Psoas muscle (tissue), 8 donors: ENCODE results near the gene FOXJ1. TPM values are rescaled to one million over a fixed set of nuclear protein-coding genes. Genes with fewer than 3 reads are reported as not detected.

Source experiments
- ATAC-seq, 4 donors: fragments of 200-7000 bp; cut with Tn5 transposase; one replicate each; pipeline ENCODE4 v1.9.1; 2020; ENCODE audit warnings: moderate library complexity in 3 of 4, mild to moderate bottlenecking in 2 of 4
- DNase-seq, 2 donors: peaks; one replicate each; pipeline ENCODE4 v3.0.0-alpha.2; 2020
- H3K27ac ChIP-seq: fragments of 200-600 bp; one replicate; pipeline ENCODE4 v1.8.0; 2022
- H3K27me3 ChIP-seq, 3 donors: fragments of 200-600 bp in 1 of 3; one replicate each; pipeline versions ENCODE4 v1.6.1 to v1.8.0; 2013 to 2022; ENCODE audit warnings: low read length in 2 of 3, mild to moderate bottlenecking in 2 of 3, moderate library complexity in 1 of 3; ENCODE audit not compliant: insufficient read depth in 3 of 3
- H3K36me3 ChIP-seq, 2 donors: fragments of 200-600 bp in 1 of 2; one replicate each; pipeline versions ENCODE4 v1.6.1 to v1.8.0; 2013 to 2022; ENCODE audit warnings: low read depth in 1 of 2, mild to moderate bottlenecking in 1 of 2, moderate library complexity in 1 of 2; ENCODE audit not compliant: insufficient read depth in 1 of 2
- H3K4me1 ChIP-seq: fragments of 200-600 bp; one replicate; pipeline ENCODE4 v1.8.0; 2022
- H3K4me3 ChIP-seq: fragments of 200-600 bp; one replicate; pipeline ENCODE4 v1.8.0; 2022; ENCODE audit warnings: mild to moderate bottlenecking
- H3K9me3 ChIP-seq: fragments of 200-600 bp; one replicate; pipeline ENCODE4 v1.8.0; 2022
- CTCF ChIP-seq: fragments of 200-600 bp; IDR thresholded peaks from one replicate; pipeline ENCODE4 v1.8.0; 2022; ENCODE audit warnings: antibody characterized with exemption
- WGBS, 3 donors: extraction: QIAGEN DNeasy Blood & Tissue Kit; methylation state at CpG; one replicate each; pipeline versions ENCODE4 v1.1.6 to v1.1.7; 2013; 5-methylcytosine and 5-hydroxymethylcytosine counted together
- intact Hi-C, 2 donors: fragments of 100-400 bp; cut with DNase I; formaldehyde crosslinking; loops; one replicate each; pipeline versions ENCODE4 v1.11.0 to v1.14.2; 2022
- polyA plus RNA-seq, 3 donors: library from polyadenylated mRNA; stranded (reverse); fragments of 200-250 nt; gene quantifications; one replicate each; pipeline ENCODE4 v1.2.3, GENCODE V29; 2013
- total RNA-seq, 4 donors: library from RNA; stranded (reverse); fragmentation: NEBNext Ultra II Directional in 2 of 4; extraction: Animal tissue kit (Norgen Biotek cat#: 25700) in 2 of 4; gene quantifications; one replicate each; pipeline versions ENCODE4 v1.2.1 to v1.2.4, GENCODE V29; 2021 to 2023
- donor health status: healthy with polysubstance abuse.
- donor health status: DM: no; HTN: no; CAD: no; lungs with moderate emphysema.
- donor health status: Bipolar disorder and iron deficiency.
- donor health status: healthy.
- donor health status: DM: yes; HTN: yes; CAD: no.
- donor health status: DM: no; HTN: no; CAD: no.
- donor health status: DM: no; HTN: no; CAD: no.
- donor health status: DM: yes; HTN: yes; CAD: no.

Gene FOXJ1
- total and polyA plus RNA-seq, 7 donors, result 0.07 to 0.15 (median 0.11) TPM; not detected in 2

- Histone ChIP-seq H3K9me3 (no peaks in the 10 kb centered on the region), H3K27me3 (no peaks in the 10 kb centered on the region), H3K36me3 (peaks cover 0 to 98% of the 10 kb centered on the region in 2 donors), H3K27ac (no peak overlapping the region), H3K4me3 (no peak overlapping the region), H3K4me1 (no peaks in the 10 kb centered on the region)
- no peak for ATAC-seq
- no peak for DNase-seq
- no peak for TF ChIP-seq CTCF
- intact Hi-C loops, result no loop called here
- WGBS, 3 donors, result 84 to 96% (median 85%) methylated on average over 11 of the region's 11 CpGs
These were observed 47.0 kb downstream of the FOXJ1 start for GRCh38 chr17:76094046-76094445.

- no peak for TF ChIP-seq CTCF
- no peak for ATAC-seq
- H3K4me1 ChIP-seq, result no peaks in the 10 kb centered on the region
- H3K27me3 ChIP-seq, result no peaks in the 10 kb centered on the region
- DNase-seq, result no peak
- peaks cover 2 to 98% of the 10 kb centered on the region in 2 donors for H3K36me3 ChIP-seq
- no peak overlapping the region for H3K27ac ChIP-seq
- 89 to 92% (median 91%) methylated on average over 20 of the region's 20 CpGs for whole genome bisulfite sequencing, 3 donors
- no peak overlapping the region for H3K4me3 ChIP-seq
- intact Hi-C loops, result no loop called here
- H3K9me3 ChIP-seq, result no peaks in the 10 kb centered on the region
These were observed 48.3 kb downstream of the FOXJ1 start for GRCh38 chr17:76092526-76093413.

- 72 to 80% (median 74%) methylated on average over 21 to 23 of the region's 23 CpGs for WGBS, 3 donors
- intact Hi-C loops, result no loop called here
- DNase-seq, result no peak
- H3K27ac ChIP-seq, result no peak overlapping the region
- H3K9me3 ChIP-seq, result no peaks in the 10 kb centered on the region
- no peaks in the 10 kb centered on the region for H3K4me1 ChIP-seq
- H3K4me3 ChIP-seq, result no peak overlapping the region
- H3K36me3 ChIP-seq, result peaks cover 5 to 98% of the 10 kb centered on the region in 2 donors
- H3K27me3 ChIP-seq, result no peaks in the 10 kb centered on the region
- ATAC-seq, result no peak
- TF ChIP-seq CTCF, result no peak
These were observed 49.3 kb downstream of the FOXJ1 start for GRCh38 chr17:76091526-76092286.

GRCh38 chr17:76090517-76091129 lies 50.4 kb downstream of the FOXJ1 start:
- no peaks in the 10 kb centered on the region for H3K9me3 ChIP-seq
- intact Hi-C loops, result no loop called here
- ATAC-seq (no peak), DNase-seq (no peak)
- 85 to 88% (median 86%) methylated on average over 16 to 17 of the region's 17 CpGs for WGBS, 3 donors
- no peak overlapping the region for H3K4me3 ChIP-seq
- H3K4me1 ChIP-seq, result no peaks in the 10 kb centered on the region
- H3K27me3 ChIP-seq, result no peaks in the 10 kb centered on the region
- no peak for TF ChIP-seq CTCF
- H3K36me3 ChIP-seq, result peaks cover 5 to 98% of the 10 kb centered on the region in 2 donors
- H3K27ac ChIP-seq, result no peak overlapping the region
